Stomach (tissue), 4 donors: ENCODE results near the gene LIN28A.

Experiments
- CTCF ChIP-seq, 7 experiments: fragments of 450-650 bp in 4 of 7; fragments of 200-600 bp in 3 of 7; sonication (generic) in 3 of 7; IDR thresholded peaks; one replicate each; pipeline ENCODE4 v1.5.1; 2016 to 2019; ENCODE audit warnings: antibody characterized with exemption in 7 of 7, control low read depth in 2 of 7, mild to moderate bottlenecking in 1 of 7
- EP300 ChIP-seq: sonication (generic); formaldehyde crosslinking; IDR thresholded peaks from one replicate; pipeline ENCODE4 v1.6.1; 2017; ENCODE audit warnings: antibody characterized with exemption

GRCh38 chr1:26378879-26379251 lies 31.8 kb upstream of the LIN28A start:
- no peak for TF ChIP-seq CTCF (IDR thresholded peaks at IDR 0.05)
- TF ChIP-seq EP300, result no peak
